NCI-H128 (cell line): ENCODE data around the gene ABLIM3.

Experiments
- DNase-seq: peaks from one replicate; lab custom pipeline; 2025; ENCODE audit not compliant: unreplicated experiment; lab: John Stamatoyannopoulos, UW

Gene ABLIM3

DNA sequence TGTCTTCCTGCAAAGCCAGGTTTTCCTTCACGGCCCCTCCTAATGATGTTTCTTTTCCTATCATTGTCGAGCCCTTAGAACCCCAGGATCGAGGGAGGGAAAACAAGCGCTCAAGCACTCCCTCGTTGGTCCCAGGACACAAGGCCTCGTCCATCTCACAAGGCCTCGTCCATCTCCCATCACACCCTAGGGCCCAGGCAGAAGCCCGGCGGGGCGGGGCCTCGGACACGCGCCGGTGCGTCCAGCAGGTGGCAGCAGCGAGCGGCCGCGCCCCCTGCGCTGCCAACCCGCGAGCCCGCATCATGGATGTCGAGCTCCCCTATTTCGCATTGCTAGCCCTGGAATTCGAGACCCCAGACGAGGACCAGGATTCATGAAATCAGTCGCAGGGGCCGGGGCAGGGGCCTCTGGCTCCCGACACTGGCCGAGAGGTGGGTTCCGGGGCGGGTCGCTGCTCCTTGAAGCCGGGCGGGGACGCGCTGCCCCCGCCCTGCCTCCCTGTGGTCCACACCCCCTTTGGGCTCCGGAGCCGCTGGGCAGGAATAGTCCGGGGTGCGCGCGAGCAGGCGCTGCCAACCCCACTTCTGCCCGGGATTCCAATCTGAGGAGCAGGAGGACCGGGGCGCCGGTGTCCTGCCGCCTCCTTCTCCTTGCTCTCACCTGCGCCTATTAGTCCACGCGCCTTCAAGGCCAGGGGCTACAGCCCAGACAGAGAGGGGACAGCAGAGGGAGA, at the start of gene ABLIM3:
TSS of gene ABLIM3 (plus strand) at position 270 of the 733 bp plus-strand sequence. CDS start 603 bp downstream, outside the sequence.
- DNase-seq, result no peak

DNA sequence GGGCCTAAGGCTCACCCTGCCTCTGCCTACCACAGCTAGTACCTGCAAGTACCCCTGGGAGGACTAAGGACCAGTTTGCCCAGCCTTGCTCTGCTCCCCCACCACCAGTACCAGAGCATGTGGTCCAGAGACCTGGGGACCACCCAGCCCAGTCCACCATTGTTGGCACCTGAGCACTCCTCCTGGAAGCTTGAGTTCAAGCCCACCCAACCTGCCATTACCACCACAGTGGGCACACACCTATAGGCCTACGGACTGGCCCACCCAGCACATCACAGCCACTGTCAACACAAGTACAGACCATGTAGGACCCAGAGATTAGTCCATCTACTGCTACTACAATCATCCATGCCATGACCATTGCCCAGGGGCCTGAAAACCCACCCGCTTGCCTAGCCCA, 47.7 kb upstream of the ABLIM3 start:
- no peak for DNase-seq

DNA sequence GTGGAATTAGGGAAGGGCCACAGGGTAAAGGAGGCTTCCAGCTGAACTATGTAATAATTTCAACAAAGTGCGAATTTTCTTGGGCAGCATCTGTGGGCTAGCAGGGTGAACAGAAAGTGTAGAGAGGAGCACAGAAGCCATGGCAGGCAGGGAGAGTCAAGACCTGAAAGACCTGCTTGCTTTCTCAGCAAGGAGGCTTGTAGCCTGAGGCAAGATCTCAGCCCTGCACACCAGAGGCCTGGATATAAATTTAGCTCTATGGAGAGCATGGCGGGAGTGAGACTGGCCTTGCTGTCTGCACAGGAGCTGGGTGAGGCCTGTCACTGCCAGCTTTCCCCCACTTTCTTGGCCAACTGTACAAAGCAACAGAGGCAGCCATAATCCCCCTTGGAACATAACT, 46.3 kb upstream of the ABLIM3 start:
- no peak for DNase-seq

DNA sequence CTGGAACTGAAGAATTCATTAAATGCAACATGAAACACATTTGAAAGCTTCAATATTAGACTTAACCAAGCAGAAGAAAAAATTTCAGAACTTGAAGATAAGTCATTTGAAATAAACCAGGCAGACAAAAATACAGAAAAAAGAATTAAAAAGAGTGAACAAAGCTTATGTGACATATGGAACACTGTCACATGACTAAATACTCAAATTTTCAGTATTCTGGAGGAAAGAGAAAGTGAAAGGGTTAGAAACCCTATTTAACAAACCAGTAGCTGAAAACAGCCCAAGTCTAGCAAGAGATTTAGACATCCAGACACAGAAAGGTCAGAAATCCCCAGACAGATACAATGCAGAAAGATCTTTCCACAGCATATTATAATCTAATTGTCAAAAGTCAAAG, 41.4 kb upstream of the ABLIM3 start:
- DNase-seq, result no peak

DNA sequence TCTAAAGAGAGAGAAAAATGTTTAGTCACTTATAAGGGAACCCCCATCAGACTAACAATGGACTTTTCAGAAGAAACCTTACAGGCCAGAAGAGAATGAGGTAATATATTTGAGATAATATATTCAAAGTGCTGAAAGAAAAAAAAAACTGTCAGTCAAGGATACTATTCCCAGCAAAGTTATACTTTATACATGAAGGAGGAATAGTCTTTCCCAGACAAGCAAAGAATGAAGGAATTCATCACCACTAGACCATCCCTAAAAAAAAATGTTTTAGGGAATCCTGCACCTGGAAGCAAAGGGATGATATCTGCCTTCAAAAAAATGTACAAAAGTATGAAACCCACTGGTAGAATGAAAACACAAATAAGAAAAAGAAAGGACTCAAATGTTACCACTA, 41.0 kb upstream of the ABLIM3 start:
- no peak for DNase-seq

DNA sequence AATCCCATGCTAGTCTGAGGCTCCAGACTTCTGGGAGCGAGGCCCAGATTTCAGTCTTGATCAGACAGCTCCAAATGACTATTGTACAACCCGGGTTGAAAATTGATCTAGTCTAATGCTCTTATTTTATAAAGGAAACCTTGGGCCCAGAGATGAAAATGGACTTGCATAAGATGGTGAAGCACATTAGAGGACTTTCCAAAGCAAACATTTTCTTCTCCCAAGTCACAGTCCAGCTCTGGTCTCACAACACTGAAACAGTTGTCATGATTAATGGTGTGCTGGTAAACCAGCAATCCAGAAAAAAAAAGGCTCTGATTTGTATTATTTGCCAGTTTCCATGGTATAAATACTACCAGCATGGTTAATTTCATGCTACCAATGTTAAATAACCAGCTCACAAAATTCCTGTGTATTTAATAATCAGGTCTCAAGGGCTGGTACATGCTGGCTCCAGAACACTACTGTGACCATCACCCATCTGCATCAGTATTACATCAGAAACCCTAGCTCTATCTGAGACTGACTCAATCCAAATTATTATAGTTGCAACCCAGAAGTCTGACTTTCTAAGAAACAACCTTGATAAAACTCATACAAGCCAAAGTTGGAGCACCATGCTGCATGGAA, 32.5 kb upstream of the ABLIM3 start:
- DNase-seq, result no peak

DNA sequence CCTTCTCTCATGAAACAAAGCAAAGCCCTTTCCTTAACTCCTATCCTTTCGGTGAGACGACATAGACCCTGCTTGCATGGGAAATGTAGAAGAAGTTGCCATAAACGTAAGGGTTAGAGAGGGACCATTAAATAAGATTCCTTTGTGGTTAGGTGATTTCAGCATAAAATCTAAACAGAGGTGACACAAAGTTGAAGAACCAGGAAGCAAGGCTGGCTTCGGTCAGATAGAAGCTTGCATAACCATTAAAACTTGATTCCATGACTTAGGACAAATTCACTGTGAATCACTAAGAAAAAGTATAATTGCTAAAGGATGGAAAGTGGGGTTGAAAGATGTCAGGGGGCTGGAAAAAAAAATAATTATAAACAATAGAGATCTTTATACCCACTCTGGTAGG, 30.9 kb upstream of the ABLIM3 start:
- no peak for DNase-seq

DNA sequence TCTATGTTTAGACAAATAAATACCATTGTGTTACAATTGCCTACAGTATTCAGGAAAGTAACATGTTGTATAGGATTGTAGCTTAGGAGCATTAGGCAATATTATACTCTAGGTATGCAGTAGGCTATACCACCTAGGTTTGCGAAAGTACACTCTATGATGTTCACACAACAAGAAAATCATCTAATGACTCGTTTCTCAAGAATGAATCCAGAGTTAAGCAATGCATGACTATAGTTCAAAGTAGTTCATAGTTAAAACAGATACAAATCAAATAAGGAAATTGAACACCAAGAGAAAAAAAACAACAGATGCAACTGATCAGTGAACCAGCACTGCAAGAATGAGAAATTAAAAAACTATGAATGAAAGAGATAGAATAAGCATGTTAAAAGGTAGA, 27.6 kb upstream of the ABLIM3 start:
- no peak for DNase-seq

DNA sequence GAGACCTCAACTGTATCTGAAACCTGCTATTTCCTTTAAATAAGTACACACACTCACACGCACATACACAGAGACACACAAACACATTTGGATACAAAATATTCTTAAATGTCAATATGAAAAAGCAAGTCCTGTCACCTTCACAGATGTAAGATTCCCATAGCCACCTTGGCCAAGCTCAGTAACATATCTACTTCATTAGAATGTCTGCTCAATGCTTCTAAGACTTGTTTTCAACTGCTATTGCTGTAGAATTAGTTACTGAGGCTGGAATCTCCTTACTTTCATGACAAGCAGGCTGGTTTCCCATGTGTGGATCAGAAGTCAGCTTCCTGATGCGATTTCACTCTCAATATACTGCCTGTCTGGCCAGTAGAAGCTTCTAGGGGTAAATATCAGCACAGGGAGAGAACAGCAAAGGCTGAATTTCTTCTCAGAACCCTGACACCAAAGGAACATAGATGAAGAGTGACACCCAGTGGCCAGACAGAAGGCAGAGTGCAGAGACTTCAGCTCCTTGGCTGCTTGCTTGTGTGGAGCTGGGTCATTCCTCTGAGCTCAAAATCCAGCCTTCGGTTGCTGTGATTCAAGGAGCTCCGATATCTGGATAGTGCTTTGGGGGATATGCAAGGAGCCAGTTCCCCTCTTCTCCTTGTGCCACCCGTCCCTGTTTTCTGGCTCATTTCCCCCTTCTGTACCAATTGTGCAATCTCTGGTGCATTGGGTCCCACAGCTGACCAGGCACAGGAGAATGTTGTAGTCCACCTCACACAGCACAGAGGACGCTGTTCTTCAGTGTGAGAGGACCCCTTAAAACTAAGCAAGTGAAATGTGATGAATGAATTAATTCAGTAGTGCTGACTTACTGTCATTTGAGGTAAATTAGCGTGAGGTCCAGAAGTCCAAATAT, 26.6 kb upstream of the ABLIM3 start:
- no peak for DNase-seq

DNA sequence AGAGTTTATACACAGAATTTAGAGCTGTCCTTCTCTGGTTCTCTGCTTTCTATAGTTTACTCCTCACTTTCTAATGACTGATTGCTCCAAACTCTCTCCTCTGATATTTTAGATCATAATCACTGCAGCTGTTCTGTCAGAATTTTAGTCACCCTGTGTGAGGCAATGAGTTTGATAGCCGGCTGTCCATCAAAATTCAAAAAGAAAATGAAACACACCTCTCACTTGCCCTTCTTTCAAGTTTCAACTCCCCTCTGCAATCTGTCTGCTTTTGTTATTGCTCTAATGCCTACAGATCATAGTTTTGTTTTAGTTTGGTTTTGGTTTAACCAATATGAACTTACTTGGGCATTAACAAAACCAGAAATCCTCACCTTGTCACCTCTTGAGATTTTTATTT, 23.3 kb upstream of the ABLIM3 start:
- DNase-seq, result no peak

DNA sequence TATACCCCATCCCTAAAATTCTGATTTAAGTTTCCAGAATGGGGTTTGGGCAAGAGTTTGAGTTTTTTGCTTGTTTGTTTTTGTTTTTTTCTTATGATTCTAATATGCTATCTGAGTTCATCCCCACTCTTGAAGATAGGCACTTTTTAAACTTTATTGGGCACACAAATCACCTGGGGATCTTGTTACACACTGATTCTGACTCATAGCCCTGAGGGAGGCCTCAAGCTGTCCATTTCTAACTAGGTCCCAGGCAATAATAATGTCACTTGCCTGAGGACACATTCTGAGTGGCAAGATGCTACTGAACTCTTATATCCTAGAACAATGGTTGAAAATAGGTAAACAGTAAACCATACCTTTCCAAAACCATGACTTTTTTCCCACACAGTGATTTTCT, 22.8 kb upstream of the ABLIM3 start:
- DNase-seq, result no peak

DNA sequence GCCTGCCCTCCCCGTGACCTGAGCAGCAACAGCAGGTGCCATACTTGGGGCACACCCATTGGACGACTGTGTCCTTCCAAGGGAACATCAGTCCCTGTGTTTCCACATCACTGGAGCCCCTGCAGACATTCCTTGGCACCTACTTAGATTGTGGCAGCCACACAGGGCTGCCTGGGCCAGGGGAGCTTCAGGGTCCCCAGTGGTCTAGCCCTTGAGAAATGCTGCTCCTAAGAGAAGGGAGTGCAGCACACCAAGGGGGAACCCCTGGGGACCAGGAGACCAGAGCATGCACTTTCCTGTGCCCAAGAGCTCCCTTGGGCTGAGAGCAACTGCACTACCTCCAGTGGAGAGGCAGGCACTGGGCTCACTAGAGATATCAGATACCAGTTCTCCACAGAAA, 20.1 kb upstream of the ABLIM3 start:
- no peak for DNase-seq

DNA sequence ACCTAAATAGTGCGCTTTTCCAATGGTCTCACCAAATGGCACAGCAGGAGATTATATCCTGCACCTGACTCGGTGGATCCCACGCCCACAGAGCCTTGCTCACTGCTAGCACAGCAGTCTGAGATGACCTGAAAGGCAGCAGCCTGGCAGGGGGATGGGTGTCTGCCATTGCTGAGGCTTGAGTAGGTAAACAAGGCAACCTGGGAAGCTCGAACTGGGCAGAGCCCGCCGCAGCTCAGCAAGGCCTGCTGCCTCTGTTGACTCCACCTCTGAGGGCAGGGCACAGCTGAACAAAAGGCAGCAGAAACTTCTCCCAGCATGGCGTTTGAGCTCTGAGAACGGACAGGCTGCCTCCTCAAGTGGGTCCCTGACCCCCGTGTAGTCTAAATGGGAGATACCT, 18.1 kb upstream of the ABLIM3 start:
- no peak for DNase-seq

DNA sequence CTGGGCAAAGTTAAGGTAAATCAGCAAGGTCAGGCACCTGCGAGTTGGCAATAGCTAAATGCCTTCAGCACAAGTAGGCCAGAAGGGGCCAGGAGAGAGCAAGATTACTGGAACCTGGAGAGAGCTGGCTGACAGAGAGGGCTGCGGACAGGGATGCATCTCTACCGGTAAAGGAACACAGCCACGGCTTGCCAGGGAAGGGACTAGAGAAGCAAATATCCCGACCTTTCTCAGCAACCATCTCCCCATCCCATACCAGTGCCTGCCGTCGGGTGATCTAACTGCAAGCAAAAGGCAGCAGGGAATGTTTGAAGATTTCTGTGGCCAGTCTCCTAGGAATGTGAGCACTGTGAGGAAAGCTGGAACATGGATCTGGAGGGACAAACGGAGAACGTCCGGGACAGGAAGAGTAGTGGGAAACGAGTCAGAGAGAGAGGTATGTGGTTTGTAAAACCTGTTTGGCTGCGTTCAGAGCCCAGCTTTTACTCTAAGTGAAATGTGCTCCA, 15.9 kb upstream of the ABLIM3 start:
- DNase-seq, result no peak

DNA sequence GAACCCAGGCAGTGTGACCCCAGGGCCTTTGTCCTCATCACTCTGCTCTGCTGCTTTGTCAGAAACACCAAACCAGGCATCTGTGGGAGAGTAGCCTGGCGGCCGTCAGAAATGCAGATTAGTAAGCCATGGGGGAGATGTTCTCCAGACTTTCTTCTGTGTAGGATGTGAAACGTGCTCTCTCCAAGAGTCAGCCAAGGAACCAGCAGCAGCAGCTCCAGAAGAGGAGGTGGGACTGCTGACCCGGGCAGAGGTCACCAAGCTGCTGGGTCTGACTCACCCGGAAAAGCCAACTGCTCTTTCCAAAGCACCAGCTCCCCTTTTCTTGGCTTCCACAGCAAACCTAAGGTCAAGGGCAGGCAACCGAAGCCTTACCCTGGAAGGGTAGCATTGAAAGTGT, 14.4 kb upstream of the ABLIM3 start:
- DNase-seq, result no peak

DNA sequence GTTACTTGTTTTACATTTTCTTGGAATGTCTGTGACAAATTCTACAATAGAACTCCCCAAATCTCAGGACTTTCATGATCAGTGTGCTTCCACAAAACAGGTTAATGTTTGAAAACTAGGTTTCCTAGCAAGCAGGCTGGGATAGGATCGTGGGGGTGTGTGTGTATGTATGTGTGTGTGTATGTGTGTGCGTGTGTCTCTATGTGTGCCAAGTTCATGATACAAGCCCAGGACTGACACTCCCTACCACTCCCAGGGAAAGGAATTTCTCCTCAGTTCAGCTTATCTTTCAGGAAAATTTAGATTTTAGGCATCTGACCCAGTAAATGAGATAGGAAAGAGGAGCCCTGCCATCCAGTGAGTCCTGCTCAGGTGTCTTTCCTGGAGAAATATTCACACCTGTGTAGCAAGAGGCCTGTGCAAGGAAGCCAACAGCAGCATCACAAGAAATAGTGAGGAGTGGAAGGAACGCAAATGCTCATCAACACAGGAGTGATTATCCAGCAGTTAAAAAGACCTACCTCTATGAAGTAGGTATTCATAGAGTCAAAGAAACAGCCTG, 13.8 kb upstream of the ABLIM3 start:
- DNase-seq, result no peak

DNA sequence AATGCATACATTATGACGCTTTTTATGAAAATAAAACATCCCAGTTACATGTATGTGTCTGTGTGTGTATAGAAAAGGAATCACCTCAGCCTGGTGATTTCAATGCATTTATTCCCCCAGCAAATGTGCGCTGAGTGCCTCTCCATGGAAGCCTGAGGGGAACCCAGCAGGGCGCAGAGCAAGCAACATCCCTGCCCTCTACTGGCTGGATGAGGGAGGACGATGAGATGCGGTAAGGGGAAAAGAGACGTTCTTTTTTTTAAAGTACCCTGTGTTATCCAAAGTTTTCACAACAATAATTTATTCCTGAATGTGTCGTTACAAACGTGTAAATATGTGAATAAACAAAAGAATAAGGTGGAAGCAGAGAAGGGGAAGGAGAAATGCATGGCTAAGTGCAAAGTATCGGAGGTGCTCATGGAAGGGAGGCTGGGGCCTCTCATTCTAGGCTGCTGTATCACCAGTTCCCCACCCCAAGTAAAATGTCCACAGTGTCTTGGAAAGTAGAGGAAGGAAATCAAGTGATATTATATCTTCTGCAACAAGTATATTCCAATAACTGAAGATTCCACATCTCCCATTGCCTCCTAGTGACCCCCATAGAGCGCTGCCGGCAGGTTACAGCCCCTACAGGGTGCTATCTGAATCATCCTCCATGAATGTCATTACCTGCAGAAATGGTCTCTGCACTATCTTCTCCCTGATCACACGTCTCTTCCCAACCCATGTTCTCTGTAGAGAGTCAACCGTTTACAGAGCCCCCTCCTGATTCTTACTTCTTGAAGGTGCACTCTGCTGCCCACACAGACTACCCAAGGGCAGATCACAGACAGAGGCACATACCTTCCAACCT, 13.0 kb upstream of the ABLIM3 start:
- DNase-seq, result no peak

DNA sequence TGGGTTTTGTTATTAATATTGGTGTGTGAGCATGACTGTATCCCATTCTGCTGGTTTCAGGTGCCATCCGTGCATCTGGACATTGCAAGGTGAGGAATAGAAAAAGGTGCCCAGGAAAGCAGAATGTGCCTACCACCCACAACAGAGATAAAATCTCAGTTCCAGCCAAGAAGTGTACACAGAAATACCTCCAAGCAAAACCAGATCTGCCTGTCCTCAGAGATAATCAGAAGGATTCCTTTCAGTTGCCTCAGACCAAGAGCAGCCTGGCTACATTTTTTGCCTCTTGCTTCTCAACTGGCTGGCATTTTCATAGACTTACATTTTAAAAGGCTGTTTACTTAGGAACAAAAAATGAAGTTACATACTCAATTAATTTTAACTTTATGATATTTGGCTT, 12.1 kb upstream of the ABLIM3 start:
- DNase-seq, result no peak

DNA sequence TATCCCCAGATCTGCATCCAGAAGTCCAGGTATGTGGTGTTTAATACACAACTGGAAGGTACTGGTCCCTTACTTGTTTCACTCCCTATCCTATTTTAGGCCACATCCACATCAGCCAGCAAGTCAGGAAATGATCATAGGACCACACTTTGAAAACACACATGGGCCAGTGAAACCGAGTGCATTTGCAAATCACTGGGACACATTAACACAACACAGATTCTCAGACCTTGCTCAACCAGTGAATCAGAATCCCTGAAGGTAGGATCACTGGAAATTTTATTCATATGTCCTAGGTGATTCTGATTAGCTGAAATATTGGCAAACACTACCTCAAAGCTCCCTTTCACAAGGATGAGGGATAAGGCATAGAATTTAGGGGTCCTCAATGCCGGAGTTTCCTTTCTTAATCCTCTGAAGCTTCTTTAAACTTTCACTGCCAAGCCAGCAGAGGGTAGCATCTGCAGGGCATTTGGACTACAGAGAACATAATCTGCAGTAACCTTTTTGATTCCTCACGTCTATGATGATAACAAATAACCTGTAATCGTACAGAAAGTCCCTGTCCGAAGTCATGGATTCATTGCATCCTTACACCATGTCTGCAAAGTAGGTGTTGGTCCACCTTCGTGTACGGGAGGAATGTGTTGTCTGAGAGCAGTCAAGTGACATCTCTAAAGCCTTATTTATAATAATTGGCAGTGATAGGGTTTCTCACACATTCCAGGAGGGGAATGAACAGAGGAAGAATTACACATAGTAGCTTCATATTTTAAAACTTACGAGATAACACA, 11.0 kb upstream of the ABLIM3 start:
- DNase-seq, result no peak

DNA sequence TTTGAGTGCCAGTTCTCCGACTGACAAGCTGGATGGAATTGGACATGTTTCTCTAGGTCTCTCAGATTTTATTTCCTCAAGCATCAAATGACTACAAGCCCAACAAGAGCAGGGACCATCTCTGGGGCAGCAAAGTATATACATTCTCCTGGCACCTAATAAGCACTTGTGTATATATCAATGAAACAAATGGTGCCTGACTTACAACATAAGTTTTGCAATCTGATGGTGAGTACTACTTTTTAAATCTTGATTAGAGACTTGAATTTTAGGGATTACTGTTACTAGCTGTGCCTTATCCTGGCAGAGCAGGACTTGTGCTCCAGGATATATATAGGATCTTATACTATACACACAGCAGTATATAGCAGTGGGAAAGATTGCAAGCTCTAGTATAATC, 8.8 kb upstream of the ABLIM3 start:
- DNase-seq, result no peak
